T-helper 1 cell treated with Interleukin-12 subunit alpha and Interleukin-12 subunit beta and Interleukin-4 antibody, amounts not matched to agents 30 μg/mL and 1 μg/mL, for 36 hours (primary cell): ENCODE measurements around the gene HP1BP3.
"Not testable (repeated sequence)": the region's sequence is repeated elsewhere in the genome, so short reads cannot be mapped to it uniquely, and the experiment has no call there.

Experiments used
- H3K27ac Mint-ChIP-seq: one replicate; pipeline ENCODE4 v1.8.0; 2021; ENCODE audit warnings: mild to moderate bottlenecking, mixed read lengths
- H3K27me3 Mint-ChIP-seq: one replicate; pipeline ENCODE4 v1.8.0; 2021; ENCODE audit warnings: low read depth, mixed read lengths
- H3K36me3 Mint-ChIP-seq: one replicate; pipeline ENCODE4 v1.8.0; 2021; ENCODE audit warnings: low read depth, mixed read lengths
- H3K4me1 Mint-ChIP-seq: one replicate; pipeline ENCODE4 v1.8.0; 2021; ENCODE audit warnings: low read depth, mixed read lengths
- H3K4me3 Mint-ChIP-seq: one replicate; pipeline ENCODE4 v1.8.0; 2021; ENCODE audit warnings: mild to moderate bottlenecking, moderate library complexity, mixed read lengths
- H3K9me3 Mint-ChIP-seq: one replicate; pipeline ENCODE4 v1.8.0; 2021; ENCODE audit warnings: mixed read lengths

The HP1BP3 gene

GRCh38 chr1:20789598-20789997 lies 2.5 kb upstream of the HP1BP3 start:
- not testable (repeated sequence) for H3K9me3 Mint-ChIP-seq, H3K36me3 Mint-ChIP-seq, H3K27me3 Mint-ChIP-seq, H3K4me3 Mint-ChIP-seq, H3K27ac Mint-ChIP-seq
- peaks cover 18% of the 10 kb centered on the region for H3K4me1 Mint-ChIP-seq

- Mint-ChIP-seq H3K4me3 (peak overlapping the region; percentile 92), H3K9me3 (no peaks in the 10 kb centered on the region), H3K4me1 (peaks cover 24% of the 10 kb centered on the region), H3K27ac (peak overlapping the region; percentile 94), H3K27me3 (peaks cover 4% of the 10 kb centered on the region), H3K36me3 (peaks cover 3% of the 10 kb centered on the region)
Measured at GRCh38 chr1:20787840-20788795, 1.0 kb upstream of the HP1BP3 start.

- Mint-ChIP-seq H3K4me1 (peaks cover 24% of the 10 kb centered on the region), H3K27ac (peak overlapping the region; percentile 98), H3K27me3 (peaks cover 4% of the 10 kb centered on the region), H3K36me3 (peaks cover 3% of the 10 kb centered on the region), H3K4me3 (peak overlapping the region; percentile 93), H3K9me3 (no peaks in the 10 kb centered on the region)
Measured at GRCh38 chr1:20786253-20787028, 666 bp downstream of the HP1BP3 start.

- Mint-ChIP-seq H3K4me1 (peaks cover 28% of the 10 kb centered on the region), H3K9me3 (no peaks in the 10 kb centered on the region), H3K27ac (peak overlapping the region; percentile 98), H3K4me3 (peak overlapping the region; percentile 93), H3K36me3 (peaks cover 7% of the 10 kb centered on the region), H3K27me3 (peaks cover 3% of the 10 kb centered on the region)
Measured at GRCh38 chr1:20785907-20786252, 1.2 kb downstream of the HP1BP3 start.

- H3K4me3 Mint-ChIP-seq: no peak overlapping the region
- peaks cover 41% of the 10 kb centered on the region for H3K36me3 Mint-ChIP-seq
- H3K27ac Mint-ChIP-seq: no peak overlapping the region
- H3K27me3 Mint-ChIP-seq: no peaks in the 10 kb centered on the region
- H3K9me3 Mint-ChIP-seq: no peaks in the 10 kb centered on the region
- peaks cover 9% of the 10 kb centered on the region for H3K4me1 Mint-ChIP-seq
Measured at GRCh38 chr1:20775700-20776099, 11.4 kb downstream of the HP1BP3 start.

- Mint-ChIP-seq H3K27ac (no peak overlapping the region), H3K4me1 (peaks cover 2% of the 10 kb centered on the region), H3K36me3 (peaks cover 39% of the 10 kb centered on the region), H3K27me3 (no peaks in the 10 kb centered on the region), H3K9me3 (no peaks in the 10 kb centered on the region), H3K4me3 (no peak overlapping the region)
Measured at GRCh38 chr1:20771780-20772179, 15.3 kb downstream of the HP1BP3 start.

- Mint-ChIP-seq H3K4me3 (no peak overlapping the region), H3K27ac (no peak overlapping the region)
Measured at GRCh38 chr1:20770314-20771087, 16.6 kb downstream of the HP1BP3 start.

GRCh38 chr1:20767271-20767670 lies 19.8 kb downstream of the HP1BP3 start:
- Mint-ChIP-seq H3K27me3 (no peaks in the 10 kb centered on the region), H3K4me1 (no peaks in the 10 kb centered on the region), H3K4me3 (no peak overlapping the region), H3K36me3 (peaks cover 42% of the 10 kb centered on the region), H3K9me3 (no peaks in the 10 kb centered on the region), H3K27ac (no peak overlapping the region)

More at GRCh38 chr1:20770314-20771087, 16.6 kb downstream of the HP1BP3 start:
- no peaks in the 10 kb centered on the region for H3K27me3 Mint-ChIP-seq
- H3K9me3 Mint-ChIP-seq: no peaks in the 10 kb centered on the region
- peaks cover 42% of the 10 kb centered on the region for H3K36me3 Mint-ChIP-seq
- no peaks in the 10 kb centered on the region for H3K4me1 Mint-ChIP-seq

GRCh38 chr1:20763417-20763816 lies 23.7 kb downstream of the HP1BP3 start:
- Mint-ChIP-seq H3K4me3 (no peak overlapping the region), H3K4me1 (no peaks in the 10 kb centered on the region), H3K36me3 (peaks cover 47% of the 10 kb centered on the region), H3K27ac (no peak overlapping the region), H3K27me3 (no peaks in the 10 kb centered on the region), H3K9me3 (no peaks in the 10 kb centered on the region)

GRCh38 chr1:20760322-20760721 lies 26.8 kb downstream of the HP1BP3 start:
- H3K4me3 Mint-ChIP-seq: no peak overlapping the region
- H3K27me3 Mint-ChIP-seq: no peaks in the 10 kb centered on the region
- no peaks in the 10 kb centered on the region for H3K9me3 Mint-ChIP-seq
- H3K4me1 Mint-ChIP-seq: no peaks in the 10 kb centered on the region
- no peak overlapping the region for H3K27ac Mint-ChIP-seq
- H3K36me3 Mint-ChIP-seq: peaks cover 49% of the 10 kb centered on the region

- H3K27me3 Mint-ChIP-seq: no peaks in the 10 kb centered on the region
- H3K4me1 Mint-ChIP-seq: no peaks in the 10 kb centered on the region
- no peaks in the 10 kb centered on the region for H3K9me3 Mint-ChIP-seq
- peaks cover 36% of the 10 kb centered on the region for H3K36me3 Mint-ChIP-seq
- no peak overlapping the region for H3K27ac Mint-ChIP-seq
- H3K4me3 Mint-ChIP-seq: no peak overlapping the region
Measured at GRCh38 chr1:20753589-20753988, 33.5 kb downstream of the HP1BP3 start.

- peaks cover 39% of the 10 kb centered on the region for H3K36me3 Mint-ChIP-seq
- H3K9me3 Mint-ChIP-seq: no peaks in the 10 kb centered on the region
- no peak overlapping the region for H3K27ac Mint-ChIP-seq
- H3K27me3 Mint-ChIP-seq: no peaks in the 10 kb centered on the region
- no peaks in the 10 kb centered on the region for H3K4me1 Mint-ChIP-seq
- no peak overlapping the region for H3K4me3 Mint-ChIP-seq
Measured at GRCh38 chr1:20751462-20751990, 35.6 kb downstream of the HP1BP3 start.

GRCh38 chr1:20742671-20743070 lies 44.4 kb downstream of the HP1BP3 start:
- Mint-ChIP-seq H3K4me1 (no peaks in the 10 kb centered on the region), H3K9me3 (no peaks in the 10 kb centered on the region), H3K27ac (no peak overlapping the region), H3K36me3 (peaks cover 55% of the 10 kb centered on the region), H3K4me3 (no peak overlapping the region), H3K27me3 (no peaks in the 10 kb centered on the region)

GRCh38 chr1:20740781-20741180 lies 46.3 kb downstream of the HP1BP3 start:
- no peak overlapping the region for H3K4me3 Mint-ChIP-seq
- no peaks in the 10 kb centered on the region for H3K4me1 Mint-ChIP-seq
- no peaks in the 10 kb centered on the region for H3K9me3 Mint-ChIP-seq
- H3K27me3 Mint-ChIP-seq: no peaks in the 10 kb centered on the region
- H3K36me3 Mint-ChIP-seq: peaks cover 55% of the 10 kb centered on the region
- H3K27ac Mint-ChIP-seq: no peak overlapping the region
